ENCODE results near the gene RNASE12.
"Not testable (repeated sequence)": the region's sequence is repeated elsewhere in the genome, so short reads cannot be mapped to it uniquely, and the experiment has no call there.

Gene RNASE12

DNA sequence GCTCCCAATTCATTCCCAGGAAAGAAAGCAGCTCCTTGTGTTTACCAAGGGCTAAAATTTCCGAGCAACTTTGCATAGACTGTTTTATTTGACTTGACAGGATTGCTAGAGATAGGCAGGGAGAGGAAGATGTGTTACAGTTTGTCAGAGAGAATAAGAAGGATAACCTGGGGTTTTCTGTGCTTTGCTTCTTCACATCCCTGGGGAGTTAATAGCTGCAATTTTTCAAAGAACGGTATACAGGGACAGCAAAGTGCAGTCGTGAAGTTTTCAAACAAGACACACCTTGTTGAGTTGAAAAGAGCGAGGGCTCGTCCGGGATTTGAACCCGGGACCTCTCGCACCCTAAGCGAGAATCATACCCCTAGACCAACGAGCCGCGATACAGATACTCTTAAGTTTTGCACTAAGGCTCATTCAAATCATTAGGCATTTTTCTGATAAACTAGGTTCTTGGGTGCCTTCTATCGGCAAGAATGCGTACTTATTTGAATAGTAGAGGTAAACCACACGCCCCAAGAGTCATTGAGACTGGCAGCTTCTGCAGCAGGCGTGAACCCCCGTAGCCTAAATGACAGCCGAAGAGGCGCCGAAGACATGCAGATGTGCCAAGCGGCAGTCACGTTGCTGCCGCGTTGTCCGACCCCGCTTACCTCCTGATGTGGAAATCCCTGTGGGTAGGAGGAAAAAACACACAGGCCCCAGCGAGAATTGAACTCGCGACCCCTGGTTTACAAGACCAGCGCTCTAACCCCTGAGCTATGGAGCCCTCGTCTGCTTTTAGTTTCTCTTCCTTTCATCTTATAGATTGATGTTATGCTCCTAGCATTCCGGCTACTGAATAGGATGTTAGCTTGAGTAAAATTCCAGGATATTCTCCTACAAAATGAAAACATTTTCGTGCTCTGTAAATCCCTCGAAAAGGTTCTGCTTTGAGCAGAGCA is 22.2 kb upstream of the RNASE12 start:
- DNase-seq = peak; percentile 79

DNA sequence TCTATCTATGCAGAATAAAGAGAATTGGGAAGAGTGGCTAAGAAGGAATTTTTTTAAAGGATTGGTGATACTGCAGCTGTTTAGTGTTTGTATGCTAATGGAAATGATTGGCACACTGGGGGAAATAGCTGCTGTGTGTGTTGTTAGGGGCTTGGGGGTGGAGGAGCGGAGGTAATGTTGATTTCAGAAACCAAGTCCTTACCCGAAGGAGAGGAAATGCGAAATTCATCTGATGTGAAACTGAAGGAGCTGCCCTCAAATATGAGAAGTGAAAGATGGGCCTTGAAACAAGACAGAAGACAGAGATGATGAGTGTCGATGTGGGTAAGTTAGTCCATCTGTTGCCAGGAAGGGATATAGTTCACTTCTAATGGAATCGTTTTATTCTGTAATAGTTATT is 21.2 kb upstream of the RNASE12 start:
- DNase-seq = no peak

DNA sequence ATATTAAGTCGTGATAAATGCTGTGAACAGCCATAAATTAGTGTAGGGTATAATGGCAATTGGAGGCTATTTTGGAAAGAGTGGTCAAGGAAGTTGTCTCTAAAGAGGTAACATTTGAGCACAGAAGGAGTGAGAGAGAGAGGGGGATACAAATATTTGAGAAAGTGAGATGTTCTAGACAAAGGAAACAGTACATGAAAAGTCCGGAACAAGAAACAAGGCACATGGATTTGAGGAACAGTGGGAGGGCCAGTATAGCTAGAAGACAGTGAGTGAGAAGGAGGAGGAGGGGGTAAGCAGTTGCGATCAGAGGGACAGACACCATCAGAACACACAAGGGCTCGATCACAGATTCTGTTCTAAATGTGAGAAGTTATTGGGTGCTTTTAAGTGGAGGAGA is 20.1 kb upstream of the RNASE12 start:
- no peak for DNase-seq

DNA sequence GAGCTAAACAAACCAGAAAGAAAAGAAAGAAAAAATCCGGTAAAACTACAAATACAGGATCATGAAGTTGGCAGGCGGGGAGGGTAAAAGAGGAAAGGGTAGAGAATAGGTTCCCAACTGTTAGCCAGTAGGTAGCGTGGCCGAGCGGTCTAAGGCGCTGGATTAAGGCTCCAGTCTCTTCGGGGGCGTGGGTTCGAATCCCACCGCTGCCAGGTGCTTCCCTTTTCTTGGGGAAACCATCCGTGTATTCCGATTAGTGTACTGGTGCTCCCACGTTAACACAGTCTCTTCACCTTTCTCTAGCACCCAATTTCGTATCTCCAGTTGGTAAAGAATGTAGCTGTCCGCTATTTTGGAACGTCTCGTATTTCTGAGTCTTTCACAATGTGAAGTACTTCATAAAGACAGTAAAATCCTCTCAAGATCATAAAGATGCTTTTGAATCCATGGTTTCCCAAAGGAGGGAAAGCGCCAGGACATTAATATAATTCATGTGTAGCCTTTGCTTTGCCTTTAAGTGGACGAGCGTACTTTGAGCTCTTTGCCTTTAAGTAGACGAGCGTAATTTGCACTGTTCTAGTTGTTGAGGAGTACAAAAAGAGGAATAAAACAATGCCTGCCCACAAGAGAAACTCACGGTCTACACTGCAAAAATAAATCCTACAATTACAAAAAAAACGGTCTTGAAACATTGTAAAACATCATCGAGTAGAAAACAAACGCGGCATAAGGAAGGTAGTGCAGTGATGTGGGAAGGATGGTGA is 19.0 kb upstream of the RNASE12 start:
- peak; percentile 69 for DNase-seq

DNA sequence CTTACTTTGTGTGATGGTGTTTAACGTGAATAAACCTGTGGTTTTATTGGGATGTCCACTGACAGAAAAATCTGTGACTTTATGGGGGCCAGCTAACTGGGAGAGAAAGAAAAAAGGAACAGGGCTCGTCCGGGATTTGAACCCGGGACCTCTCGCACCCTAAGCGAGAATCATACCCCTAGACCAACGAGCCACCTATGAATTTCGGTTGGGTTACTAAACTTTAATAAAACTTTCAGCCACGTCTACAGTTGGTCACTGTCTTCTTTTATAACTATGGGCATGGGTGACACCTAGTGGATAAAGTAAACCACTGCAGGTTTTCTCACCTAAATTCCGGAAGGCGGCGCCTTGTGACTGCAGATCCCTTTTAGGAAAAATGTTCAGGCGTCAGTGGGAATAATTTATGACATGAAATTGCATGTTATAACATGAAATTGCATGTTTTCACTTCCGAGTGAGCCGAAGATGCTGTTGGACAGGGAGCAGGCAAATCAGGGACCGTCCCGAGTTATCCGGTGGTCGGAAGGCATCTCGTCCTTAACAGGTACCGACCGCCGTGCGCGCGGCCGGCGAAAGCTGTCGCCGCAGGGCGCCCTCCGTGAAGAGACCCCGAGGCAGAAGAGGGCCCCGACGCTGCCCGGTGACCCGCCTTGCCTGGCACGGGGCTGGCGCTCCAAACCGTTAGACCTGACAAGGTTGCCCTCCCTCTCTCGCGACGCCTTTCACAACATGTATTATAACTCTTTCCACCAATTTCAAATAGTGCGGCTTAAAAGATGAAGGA is 18.2 kb upstream of the RNASE12 start:
- DNase-seq = peak; percentile 49

DNA sequence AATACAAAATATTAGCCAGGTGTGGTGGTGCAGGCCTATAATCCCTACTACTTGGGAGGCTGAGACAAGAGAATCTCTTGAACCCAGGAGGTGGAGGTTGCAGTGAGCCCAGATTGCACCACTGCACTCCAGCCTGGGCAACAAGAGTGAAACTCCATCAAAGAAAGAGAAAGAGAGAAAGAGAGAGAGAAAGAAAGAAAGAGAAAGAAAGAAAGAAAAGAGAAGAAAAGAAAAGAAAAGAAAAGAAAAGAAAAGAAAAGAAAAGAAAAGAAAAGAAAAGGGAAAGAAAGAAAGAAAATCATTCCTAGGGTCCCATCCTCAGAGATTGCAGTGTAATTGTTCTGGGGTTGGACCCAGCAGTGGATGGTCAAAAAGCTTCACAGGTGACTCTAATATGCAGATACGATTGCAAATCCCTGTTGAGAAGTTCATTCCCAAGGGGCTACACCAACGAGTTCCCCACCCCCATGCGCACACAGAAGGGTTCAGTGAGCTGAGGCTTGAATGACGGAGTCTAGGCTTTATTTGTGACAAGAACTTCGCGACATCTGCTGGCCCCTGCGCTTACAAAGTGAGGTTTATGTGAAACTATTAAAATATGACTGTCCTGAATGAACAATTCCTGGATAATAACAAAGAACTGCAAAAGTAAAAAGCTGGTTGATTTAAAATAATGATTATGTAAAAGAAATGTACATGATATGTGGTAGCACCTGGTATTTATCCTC is 17.4 kb upstream of the RNASE12 start:
- DNase-seq = no peak

DNA sequence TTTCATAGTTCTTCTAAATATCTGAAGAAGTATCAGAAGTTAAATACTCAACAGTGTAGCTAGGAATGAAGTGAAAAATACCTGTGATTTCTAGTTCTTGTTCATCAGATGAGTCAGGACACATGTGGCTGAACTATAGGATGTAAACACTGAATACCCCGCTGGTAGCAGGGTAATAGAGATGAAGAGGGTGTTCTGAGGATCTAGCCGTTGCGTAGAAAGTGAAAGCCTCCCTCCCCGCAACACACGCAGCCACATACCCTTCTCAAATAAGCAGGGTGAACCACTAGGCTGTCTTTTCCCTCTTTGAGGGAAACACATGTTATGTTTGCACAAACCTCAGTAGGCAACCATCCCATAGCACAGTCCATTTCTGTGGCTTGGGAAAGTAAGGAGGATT is 16.4 kb upstream of the RNASE12 start:
- no peak for DNase-seq

DNA sequence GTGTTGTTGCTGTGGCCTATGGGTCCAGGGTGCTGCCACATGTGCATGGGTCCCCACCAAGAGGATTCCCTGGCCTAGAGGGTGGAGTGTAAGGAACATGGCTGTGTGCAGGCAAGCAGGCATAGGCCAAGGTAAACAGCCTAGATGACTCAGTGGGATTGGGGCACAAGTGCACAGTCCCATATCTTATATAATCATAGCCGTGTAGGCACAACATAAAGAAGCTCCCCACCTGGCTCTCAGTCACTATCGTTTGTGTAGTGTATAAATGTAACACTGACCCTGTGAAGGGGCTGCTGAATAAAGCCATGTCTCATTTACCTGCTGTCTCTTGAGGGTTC is 15.7 kb upstream of the RNASE12 start:
- no peak for DNase-seq

DNA sequence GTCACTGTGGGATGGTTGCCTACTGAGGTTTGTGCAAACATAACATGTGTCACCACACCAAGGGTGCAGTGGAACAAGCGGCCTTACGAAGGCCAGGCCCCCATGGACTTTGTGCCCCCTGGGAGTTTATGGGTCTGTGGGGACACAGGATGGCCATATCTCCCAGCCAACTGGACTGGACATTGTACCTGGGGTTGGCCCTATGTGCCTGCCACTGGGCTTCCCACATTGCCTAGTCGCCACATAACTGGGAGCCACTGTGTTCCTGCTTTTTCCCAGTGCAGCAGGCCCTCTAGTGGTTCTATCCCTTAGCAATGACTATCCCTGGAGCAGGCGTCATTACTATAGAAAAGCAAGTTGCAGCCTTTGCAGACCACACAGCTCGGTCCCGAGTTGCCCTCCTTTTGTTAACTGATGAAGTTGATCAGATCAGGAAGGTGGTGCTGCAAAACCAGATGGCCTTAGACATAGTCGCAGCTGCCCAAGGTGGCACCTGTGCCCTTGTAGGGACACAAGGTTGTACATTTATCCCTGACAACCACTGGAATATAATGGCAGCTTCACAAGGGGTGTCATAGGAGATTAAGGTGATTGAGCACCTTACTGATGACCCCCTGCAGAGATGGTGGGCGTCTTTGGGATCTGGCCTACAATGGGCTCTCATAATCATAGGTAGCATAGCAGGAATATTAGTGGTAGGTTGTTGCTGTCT is 15.2 kb upstream of the RNASE12 start:
- DNase-seq = no peak

DNA sequence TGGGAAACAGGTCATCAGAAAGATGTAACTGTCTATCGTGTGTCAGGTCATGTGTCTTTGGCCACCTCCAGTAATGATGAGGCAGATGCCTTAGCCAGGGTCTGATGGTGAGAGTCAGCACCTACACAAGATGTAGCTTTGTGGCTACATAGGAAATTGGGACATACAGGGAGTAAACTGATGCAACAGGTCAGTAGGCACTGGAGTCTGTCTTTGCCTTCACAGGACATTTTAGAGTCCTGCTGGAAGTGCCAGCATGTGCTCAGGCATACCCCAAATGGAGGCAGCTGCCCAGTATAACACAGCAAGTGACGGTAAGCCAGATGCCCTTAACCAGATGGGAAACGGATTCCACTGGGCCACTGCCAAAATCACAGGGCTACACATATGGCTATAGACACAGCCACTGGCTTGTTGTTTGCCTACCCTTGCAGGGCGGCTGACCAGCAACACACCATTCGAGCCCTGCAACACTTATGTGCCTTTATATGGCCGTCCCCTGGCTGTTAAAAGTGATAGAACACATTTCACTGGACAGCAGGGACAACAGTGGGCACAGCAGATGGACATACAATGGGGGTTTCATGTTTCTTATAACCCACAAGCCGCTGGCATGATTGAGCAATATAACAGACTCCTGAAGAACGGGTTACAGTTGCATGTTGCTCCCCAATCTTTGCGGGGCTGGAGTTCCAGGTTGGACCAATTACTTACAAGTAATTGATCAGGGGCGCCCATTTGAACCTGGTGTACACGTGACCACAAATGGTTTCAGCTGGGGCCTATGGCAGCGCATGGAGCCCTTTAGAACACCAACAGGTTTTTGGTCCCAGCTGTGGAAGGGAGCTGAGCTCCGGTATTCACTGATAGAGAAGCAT is 12.9 kb upstream of the RNASE12 start:
- no peak for DNase-seq

DNA sequence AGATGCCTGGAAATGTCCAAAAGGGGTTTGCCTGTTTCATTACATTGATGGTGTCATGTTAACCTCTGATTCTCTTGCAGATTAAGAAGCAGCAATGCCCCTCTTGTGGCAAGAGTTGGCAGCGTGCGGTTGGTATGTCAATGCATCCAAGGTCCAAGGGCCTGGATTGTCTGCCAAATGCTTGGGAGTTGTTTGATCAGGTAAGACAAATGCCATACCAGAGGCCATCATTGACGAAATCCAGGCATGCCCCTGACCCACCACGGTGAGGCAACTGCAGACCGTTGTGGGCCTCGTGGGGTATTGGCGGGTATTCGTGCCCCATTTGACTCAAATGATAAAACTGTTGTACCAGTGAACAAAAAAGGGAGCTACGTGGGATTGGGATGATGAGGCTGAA is 11.4 kb upstream of the RNASE12 start:
- DNase-seq = no peak

DNA sequence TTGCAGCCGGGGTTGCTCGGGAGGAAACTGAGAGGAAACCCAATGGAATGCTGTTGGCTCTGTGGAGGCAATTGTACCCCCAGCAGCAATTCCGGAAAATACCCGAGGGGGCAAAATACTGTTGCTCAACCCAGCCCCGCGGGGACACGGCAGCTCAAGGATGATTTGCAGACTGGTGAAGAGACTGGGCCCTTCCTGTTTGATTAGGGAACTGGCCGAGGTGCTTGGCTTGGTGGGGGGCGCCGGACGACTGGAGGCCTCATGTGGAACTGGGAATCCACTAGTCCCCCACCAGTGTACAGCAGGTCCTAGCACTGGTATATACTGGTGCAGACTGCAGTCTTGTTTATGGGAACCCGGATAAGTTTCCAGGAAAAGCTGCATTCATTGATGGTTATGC is 10.3 kb upstream of the RNASE12 start:
- DNase-seq = no peak

DNA sequence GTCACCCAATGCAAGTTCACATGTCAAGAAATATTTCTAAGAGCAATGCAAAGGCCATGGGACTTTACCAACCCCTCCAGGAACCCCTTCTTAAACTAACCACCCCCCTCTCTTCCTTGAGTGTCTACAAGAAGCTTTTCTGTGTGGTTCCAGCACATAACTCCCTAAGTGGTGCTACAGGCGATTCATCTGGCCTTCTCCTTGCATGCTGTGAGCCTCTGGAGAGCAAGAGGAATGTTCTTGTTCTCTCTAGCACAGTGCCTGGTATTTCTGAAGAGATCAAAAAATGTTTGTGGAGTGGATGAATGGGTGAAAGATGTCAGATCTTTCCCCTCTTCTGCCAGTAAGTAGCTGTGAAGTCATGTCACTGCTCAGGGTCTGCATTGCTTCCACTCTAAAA is 5.9 kb upstream of the RNASE12 start:
- DNase-seq = no peak

DNA sequence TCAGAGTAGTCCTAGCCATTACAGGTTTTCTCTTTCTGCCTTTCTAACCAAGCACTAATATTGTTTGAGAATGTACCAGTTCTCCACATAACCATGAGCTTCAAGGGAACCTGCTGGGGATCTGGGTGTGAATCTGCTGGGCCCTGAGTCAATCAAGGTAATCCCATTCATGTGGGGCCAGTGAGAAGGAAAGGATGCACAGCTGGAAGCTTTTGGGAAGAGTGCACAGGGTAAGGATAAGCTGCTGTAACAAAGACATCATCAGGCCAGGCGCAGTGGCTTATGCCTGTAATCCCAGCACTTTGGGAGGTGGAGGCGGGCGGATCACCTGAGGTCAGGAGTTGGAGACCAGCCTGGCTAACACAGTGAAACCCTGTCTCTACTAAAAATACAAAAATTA is 4.5 kb upstream of the RNASE12 start:
- DNase-seq = not testable (repeated sequence)

DNA sequence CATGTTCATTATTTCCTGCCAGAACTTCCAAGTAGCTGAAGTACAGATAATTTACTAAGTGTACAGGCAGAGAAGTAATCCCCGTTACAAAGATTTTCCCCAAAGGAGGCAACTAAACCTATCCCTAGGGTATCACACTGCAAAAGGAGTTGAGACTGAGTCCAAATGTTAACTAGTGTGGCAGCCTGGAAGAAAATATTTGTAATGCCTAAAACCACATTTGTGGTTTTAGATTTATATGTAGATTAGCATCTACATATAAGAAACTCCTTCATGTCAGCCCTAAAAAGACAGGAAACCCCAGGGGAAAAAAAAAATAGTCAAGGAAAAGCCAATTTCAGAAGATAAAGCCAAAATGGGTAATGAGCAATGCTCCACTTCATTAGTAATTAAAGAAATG is 1.4 kb upstream of the RNASE12 start:
- DNase-seq = no peak

DNA sequence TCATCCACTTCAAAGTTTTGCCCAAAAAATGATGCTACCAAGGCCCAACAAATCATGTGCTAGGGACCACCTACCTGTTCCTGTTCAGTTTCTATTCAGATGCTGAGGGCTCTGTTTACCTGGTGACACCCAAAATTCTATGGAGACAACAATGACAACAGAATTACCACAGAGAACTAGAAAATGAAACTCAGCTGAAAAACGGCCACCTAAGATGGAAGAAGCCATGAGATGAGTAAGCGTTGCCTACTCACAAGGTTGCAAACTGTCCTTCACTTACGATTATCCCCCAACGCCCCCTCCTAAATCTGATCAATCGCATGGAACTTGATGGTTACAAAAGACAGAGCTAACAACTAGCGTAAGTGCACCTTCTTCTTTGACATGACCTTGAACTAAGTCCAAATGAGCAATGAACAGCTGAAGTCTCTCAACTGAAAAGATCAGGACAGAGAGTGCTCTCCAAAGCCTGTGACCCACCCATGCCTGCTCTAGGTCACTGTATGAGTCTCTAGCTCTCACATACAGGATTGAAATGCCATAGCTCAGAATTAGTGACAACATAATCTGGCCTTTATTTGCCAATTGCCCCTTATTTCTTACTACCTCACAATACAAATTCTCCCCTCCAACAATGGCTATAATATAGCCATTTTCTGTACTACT is 3.6 kb downstream of the RNASE12 start, which contains the start of gene RNASE11:
RNASE11 (minus strand) TSS at position 513 of the 666 bp plus-strand sequence.
- DNase-seq = no peak

DNA sequence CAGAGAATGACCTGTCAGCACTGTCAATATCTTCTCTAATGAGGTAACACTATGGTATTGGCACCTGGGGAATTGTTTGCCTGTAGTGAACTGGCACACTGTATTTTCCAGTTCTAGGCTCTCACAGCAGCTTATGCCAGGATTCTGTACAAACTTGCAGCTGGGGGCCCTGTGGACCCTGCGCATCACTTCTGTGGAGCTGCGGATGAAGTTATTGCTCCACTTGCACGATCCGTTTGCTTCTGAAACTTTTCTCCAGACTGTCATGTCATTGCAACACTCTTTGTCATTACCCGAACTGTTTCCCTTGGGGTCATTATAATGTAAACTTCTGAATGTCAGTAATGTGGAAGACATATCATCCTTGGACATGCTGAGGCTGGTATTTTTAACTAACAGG is 7.3 kb downstream of the RNASE12 start:
- no peak for DNase-seq

DNA sequence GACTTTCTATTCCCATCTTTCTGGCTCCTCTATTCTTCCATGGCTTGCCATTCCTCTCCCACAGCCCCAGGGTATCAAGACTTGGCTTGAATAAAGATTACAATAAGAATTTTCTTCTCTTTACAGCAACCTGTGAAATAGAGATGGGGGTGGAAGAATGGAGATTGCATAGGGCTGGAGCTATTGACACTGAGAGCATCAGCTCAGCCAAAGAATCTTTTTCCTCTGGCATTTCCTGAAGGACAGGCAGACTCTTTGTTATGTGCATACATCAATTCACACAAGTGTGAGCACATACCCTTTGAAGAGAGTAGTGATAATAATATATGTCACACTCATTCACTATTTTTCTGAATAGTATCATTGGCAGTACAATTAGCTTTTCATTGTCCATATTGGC is 8.0 kb downstream of the RNASE12 start:
- DNase-seq = no peak

DNA sequence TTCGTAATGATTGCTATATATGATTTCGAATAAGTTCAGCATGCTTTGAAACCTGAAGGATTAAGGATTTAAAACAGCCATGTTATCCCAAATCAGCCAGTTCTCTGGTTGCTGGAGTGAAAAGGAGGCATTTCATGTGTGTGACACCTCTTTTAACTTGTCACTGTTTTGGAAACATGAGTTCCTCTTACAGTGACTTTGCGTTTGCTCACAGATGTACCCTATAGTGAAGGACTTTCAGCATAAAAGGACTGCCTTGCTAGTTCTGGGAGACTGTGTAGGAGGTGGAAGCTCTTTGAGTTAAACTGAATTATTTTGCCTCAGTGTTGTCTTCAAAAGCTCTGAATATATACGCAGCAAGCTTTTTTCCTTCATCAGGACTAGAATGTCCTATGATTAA is 10.9 kb downstream of the RNASE12 start:
- no peak for DNase-seq

DNA sequence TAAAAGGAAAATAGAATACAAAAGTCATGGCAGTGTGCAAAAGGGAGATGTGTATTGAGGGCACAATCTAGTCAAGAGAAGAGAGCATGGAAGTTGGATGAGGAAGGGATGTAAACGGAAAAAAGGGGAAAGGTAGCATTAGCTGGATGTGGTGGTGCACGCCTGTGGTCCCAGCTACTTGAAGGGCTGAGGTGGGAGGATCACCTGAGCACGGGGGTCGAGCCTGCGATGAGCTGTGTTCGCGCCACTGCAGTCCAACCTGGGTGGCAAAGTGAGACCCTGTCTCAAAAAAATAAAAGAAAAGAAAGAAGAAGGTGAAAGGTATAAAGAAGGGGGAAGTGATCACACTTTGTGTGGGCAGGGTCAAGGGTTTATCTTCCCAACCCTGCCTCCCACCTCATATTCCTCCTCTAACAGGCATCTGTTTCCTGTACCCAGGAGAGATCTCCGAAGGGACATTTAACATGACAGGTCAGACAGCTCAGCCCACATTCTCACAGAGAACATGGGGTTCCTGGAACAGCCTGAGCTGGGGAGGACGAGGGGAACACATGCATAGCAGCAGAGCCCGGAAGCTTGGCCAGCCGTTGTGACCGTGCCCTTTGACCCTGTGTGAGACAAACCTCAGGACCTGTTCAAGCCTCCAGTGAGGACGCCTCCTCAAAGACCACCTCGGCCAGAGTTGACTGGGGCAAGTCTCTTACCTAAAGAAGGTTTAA is 12.2 kb downstream of the RNASE12 start:
- DNase-seq = no peak
